HG03571 (cell line): Measurements from ENCODE around the gene BIN1.

Experiments
- ATAC-seq: cut with Tn5 transposase; IDR thresholded peaks from one replicate; pipeline ENCODE4 v1.9.1; 2021; ENCODE audit not compliant: unreplicated experiment

Gene BIN1

GRCh38 chr2:127049927-127050802, 56.8 kb downstream of the BIN1 start:
- peak; percentile 56 for ATAC-seq

DNA sequence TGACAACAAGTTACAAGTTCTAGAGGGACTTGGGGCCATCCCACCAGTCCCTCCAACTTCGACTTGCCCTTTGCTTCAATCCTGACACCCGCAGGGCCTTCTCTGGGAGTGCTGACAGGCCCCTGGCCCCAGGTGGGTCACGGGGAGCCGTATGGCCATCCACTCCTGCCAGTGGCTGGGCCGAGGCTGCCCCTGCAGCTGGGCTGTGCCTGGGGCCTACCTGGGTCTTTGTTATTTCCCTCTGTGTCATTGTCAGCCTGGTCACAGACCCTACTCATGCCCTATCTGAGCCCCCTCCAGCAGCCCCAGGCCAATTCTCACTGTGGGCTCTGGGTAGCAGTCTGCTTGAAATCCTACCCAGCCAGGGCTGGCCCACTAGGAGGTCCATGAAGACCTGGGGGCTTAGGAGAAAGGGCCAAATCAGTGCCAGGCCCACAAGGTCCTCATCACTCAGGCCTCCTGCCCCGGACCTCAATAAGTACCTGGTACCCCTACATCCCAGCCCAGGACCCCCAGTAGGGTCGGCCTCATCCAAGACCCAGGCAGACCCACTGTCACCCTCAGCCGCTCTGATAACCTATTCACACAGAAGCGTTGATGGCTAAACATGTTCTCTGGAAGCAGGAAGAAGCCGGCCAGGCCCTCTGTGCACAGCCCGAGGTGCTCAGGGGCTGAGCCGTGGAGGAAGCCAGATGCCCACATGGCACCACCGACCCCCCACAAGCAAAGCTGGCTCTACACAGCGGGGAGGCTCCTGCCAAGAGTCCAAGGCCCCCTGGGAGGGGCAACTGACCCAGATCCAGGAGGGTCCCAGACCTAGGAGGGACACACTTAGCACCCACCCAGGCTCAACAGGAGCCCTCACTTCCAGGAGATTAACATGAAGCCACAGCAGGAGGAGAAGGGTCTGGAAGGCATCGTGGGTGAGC, 57.7 kb downstream of the BIN1 start:
- no peak for ATAC-seq

DNA sequence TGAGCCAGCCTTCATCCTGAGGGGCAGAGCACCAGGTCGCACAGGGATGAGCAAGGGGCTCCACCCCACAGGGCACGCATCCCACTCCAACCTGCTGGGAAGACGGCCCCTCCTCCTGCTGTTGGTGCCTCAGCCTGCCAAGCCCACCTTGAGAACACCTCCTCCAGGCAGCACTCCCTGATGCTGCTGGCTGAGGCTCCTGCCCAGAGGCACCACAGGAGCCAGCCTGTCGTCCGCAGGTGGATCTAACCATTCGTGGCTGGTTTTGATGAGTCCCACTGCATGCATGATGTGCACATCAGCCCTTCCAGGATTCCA, 58.4 kb downstream of the BIN1 start:
- ATAC-seq = no peak

- ATAC-seq = no peak
These were observed 59.0 kb downstream of the BIN1 start for GRCh38 chr2:127047716-127048617.

DNA sequence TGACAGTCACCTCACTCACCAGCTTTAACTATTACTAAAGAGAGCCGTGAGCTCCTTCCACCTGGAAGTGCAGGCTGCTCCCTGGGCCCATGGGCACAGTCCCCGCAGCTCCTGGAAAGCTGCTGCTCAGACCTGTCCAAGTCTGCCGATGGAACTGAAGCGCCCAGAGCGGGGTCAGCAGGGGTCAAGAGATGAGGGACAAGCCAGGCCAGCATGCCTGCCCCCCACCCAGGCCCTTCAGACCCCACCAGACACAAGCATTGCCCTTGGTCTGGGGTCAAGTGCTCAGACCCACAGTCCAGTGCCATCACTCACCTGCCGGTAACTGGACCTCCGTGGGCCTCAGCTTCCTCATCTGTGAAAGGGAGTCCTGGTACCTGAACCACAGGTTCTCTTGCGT, 59.9 kb downstream of the BIN1 start:
- no peak for ATAC-seq

DNA sequence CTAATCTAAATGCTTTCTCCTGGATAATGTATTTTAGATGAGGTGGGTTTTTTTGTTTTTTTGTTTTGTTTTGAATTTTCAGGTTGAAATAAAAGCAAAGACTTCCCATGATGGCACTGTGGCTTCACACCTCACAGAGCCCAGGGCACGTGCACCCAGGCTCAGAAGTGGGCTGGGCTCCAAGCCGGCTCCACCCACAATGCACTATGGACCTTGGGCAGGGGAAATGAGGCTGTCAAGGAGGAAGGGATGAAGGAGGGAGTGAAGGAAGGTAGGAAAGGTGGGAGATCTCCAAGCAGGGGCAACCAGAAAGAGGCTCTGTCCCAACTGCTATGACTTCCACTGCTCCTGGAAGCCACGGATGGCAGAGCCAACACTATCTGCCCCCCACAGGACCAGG, 60.4 kb downstream of the BIN1 start:
- ATAC-seq = no peak

GRCh38 chr2:127045792-127046501, 61.0 kb downstream of the BIN1 start:
- ATAC-seq = no peak

GRCh38 chr2:127044977-127045661, 61.8 kb downstream of the BIN1 start:
- ATAC-seq = no peak

DNA sequence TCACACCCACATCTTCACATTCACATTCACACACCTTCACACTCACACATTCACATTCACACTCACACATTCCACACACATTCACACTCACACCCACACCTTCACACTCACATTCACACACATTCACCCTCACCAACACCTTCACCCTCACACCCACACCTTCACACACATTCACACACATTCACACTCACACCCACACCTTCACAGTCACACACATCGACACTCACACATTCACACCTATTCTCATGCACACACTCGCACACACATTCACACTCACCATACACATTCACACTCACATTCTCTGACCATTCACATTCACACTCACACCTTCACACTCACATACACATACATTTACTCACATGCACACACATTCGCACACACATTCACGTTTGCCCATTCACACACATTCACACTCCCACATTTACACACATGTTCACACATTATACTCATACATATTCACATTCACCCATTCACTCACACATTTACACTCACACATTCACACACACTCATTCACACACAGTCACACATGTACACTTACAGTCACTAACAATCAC, 62.7 kb downstream of the BIN1 start:
- ATAC-seq = no peak

GRCh38 chr2:127043367-127044164, 63.4 kb downstream of the BIN1 start:
- no peak for ATAC-seq

GRCh38 chr2:127041259-127041970, 65.5 kb downstream of the BIN1 start:
- no peak for ATAC-seq

- no peak for ATAC-seq
These were observed 66.8 kb downstream of the BIN1 start for GRCh38 chr2:127040169-127040568.

GRCh38 chr2:127039387-127040031, 67.4 kb downstream of the BIN1 start:
- ATAC-seq = peak; percentile 70

DNA sequence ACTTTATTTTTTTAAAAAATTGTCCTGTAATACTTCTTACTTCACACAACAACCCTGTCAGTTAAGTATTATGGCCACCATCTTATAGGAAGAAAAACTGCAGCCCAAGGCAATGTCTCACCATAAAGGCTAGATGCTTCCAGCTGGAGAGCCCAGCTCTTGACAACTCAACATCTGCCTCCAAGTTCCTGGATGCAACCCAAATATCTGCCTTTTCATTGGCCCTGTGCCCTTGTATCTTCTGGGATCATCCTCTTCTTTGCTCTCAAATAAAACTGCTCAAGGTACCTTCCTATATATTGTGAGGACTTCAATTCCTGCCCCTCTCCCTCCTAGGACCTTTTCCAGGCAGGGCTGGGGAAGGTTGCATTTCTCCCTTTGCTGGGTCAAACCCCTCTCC, 69.5 kb downstream of the BIN1 start:
- ATAC-seq = no peak

DNA sequence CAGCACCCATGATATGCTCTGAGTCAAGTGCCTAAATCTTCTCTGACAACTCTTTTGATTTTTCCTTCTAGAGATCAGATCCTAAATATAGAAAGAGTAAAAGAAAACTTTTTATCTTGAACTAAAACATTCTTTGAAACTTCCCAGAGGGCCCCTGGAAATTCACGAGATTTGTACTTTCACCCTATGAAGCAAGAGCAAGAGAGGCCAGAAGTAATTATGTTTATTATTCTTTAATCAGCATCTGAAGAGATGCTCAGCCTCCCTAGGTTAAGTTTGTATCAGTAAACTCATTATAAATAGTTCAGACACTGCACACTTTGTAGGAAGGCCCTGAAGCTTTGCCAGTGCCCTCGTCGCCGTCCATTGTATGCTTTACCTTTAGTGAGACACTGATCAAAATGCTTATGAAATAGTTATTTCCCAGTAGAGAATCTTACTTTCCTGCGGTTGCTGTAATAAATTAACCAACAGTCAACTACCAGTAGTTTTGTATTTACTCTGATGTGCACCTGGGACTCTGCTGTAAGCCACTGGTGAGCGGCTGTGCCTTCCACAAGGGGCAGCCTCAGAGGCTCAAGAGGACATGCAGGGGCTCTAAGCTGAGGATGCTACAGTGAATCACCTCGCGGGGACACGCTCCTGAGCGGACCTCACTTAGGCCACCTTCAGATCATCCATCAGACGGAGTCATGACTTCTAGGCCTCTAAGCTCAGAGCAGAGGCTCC, 71.9 kb downstream of the BIN1 start:
- peak; percentile 67 for ATAC-seq

DNA sequence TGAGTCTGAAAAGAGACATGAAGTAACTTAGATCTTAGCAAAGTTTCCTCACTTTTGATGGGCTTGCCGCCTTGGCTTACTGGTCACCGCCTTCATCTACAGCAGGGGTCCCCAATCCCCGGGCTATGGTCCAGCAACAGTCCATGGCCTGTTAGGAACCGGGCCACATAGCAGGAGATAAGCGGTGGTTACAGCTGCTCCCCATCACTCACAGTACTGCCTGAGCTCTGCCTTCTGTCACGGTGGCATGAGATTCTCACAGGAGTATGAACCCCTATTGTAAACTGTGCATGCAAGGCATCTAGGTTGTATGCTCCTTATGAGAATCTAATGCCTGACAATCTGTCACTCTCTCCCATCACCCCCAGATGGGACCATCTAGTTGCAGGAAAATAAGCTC, 72.9 kb downstream of the BIN1 start:
- no peak for ATAC-seq

DNA sequence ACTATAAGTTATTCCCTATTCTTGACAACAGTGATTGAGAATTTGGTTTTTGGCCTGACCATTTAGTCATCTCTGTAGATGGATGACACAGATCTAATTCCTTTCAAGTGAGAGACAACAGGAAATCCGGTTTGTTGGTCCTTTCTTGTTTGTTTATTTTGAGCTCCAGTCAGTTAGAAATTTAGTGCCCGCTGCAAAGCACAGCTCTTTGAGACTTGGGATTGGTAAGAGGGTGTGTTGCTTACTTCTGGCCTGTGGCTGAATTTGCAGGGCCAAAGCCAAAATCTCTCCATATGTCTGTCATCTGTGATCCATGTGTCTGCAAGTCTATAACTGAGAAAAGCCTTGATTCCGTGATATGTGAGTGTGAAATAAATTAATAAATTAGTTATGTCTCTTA, 74.3 kb downstream of the BIN1 start:
- no peak for ATAC-seq
